T47D (cell line): ENCODE measurements around the gene NUCKS1.
"Not testable (repeated sequence)": the region's sequence is repeated elsewhere in the genome, so short reads cannot be mapped to it uniquely, and the experiment has no call there.

Experiments
- DNase-seq, 2 experiments: peaks; one replicate each; pipeline versions ENCODE4 v3.0.0 to v3.0.0-alpha.2; 2011 to 2012; ENCODE audit warnings: low read depth in 1 of 2, low spot score in 1 of 2
- JUND ChIP-seq: IDR thresholded peaks from 2 replicates; pipeline ENCODE4 v1.6.1; 2012; ENCODE audit warnings: low read depth
- in situ Hi-C: cut with HindIII; loops from 2 replicates; pipeline ENCODE4 v1.10.0; 2016; ENCODE audit warnings: low sequenced_read_pairs, low pct_unique_long_range_greater_than_20kb

NUCKS1 gene

GRCh38 chr1:205739348-205740160 is 10.4 kb downstream of the NUCKS1 start:
- in situ Hi-C loops, result no loop called here
- no peak for DNase-seq
- no peak for TF ChIP-seq JUND

GRCh38 chr1:205735218-205735617 is 14.8 kb downstream of the NUCKS1 start:
- no peak for TF ChIP-seq JUND
- in situ Hi-C loops, result no loop called here
- no peak for DNase-seq

DNA sequence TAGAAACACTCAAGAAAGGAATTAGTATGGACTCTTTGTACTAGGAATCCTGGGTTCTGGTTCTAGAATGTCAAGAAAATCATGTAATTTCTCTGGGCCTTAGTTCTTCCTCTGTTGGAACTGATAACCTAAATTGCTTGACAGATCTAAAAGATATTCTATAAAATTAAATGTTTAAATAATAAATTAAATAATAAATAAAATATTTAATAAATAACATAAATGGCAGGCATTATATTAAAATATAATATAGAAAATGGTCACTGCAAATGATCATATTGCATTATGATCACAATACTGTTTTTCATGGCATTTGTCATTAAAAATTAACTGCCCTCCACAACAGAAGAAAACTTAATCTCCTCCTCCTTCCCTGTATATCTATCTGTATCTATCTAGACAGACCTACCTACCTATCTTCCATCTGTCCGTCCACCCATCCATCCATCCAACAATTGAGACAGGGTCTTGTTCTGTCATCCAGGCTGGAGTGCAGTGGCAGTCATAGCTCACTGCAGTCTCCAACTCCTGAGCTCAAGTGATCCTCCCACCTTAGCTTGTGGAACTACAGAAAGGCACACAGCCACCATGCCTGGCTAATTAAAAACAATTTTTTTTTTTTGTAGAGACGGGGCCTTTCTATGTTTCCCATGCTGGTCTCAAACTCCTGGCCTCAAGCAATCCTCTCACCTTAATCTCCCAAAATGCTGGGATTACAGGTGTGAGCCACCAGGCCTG is 16.4 kb downstream of the NUCKS1 start:
- no peak for TF ChIP-seq JUND
- in situ Hi-C loops, result no loop called here
- DNase-seq, result no peak

DNA sequence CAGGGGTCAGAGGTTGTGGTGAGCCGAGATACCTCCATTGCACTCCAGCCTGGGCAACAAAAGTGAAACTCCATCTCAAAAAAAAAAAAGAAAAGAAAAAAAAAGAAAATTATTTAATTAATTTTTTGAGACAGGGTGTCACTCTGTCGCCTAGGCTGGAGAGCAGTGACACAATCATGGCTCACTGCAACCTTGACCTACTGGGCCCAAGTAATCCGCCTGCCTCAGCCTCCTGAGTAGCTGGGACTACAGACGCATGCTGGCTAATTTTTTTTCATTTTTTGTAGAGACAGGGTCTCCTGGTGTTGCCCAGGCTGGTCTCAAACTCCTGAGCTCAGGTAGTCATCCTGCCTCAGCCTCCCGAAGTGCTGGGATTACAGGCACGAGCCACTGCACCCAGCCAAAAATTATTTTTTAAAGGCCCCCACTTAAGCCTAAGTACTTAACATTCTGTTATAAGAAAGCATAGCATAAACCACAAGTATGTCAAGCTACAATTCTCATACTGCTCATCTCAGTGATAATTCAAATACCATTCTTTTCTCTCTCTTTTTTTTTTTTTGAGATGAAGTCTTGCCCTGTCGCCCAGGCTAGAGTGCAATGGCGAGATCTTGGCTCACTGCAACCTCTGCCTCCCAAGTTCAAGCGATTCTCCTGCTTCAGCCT is 19.9 kb downstream of the NUCKS1 start:
- DNase-seq, result no peak
- in situ Hi-C loops, result no loop called here
- no peak for TF ChIP-seq JUND

GRCh38 chr1:205726619-205727125 is 23.3 kb downstream of the NUCKS1 start:
- in situ Hi-C loops, result no loop called here
- no peak for DNase-seq
- TF ChIP-seq JUND, result no peak

- no peak for TF ChIP-seq JUND
- in situ Hi-C loops, result no loop called here
- no peak for DNase-seq
These were observed 24.5 kb downstream of the NUCKS1 start for GRCh38 chr1:205725514-205725913.

- in situ Hi-C loops, DNase-seq: not testable (repeated sequence)
These were observed 29.2 kb downstream of the NUCKS1 start for GRCh38 chr1:205720740-205721139.

- in situ Hi-C loops, result no loop called here
- no peak for DNase-seq
- no peak for TF ChIP-seq JUND
These were observed 30.2 kb downstream of the NUCKS1 start for GRCh38 chr1:205719762-205720161.

DNA sequence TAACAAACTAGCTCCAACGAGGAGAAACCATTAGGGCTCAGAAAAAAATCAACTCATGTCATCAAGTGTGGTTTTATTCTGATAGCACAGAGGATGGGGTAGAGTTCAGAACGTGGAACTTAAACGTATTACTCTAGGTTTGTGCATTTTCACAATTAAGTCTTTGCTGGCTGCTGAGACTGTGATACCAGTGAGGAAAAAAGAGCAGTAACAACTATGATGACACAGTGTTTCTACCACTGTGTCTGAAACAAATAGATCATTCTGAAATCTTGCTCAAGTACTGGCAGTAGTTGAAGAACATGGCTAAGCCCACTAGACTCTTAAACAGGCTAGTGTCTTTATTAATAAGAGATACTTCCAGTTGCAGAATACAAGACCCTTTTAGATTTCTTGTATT is 31.0 kb downstream of the NUCKS1 start:
- in situ Hi-C loops, result no loop called here
- no peak for TF ChIP-seq JUND
- no peak for DNase-seq

- in situ Hi-C loops, result no loop called here
- no peak for TF ChIP-seq JUND
- DNase-seq, result no peak
These were observed 33.4 kb downstream of the NUCKS1 start for GRCh38 chr1:205716371-205717132.

DNA sequence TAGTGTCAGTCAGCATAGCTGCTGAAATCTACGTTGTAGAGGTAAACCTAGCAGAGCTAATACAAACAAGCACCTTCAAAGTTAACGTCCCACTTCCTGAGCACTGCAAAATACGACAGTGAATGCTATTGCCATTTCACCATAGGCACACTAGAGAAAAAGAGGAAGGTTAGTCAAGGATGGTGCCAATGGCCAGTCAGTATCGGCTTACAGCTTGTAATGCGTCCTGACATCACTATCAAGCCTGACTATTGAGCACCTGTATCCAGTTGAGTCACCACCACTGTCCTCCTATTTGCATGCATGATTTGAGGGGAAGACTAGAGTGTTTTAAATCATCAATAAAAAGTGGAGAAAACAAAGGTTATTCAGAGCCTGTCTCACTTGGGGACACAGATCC is 34.4 kb downstream of the NUCKS1 start:
- no peak for TF ChIP-seq JUND
- no peak for DNase-seq
- in situ Hi-C loops, result no loop called here

- in situ Hi-C loops, result no loop called here
- TF ChIP-seq JUND, result no peak
- no peak for DNase-seq
These were observed 35.1 kb downstream of the NUCKS1 start for GRCh38 chr1:205714906-205715246.
